IMR-90 (cell line): Measurements from ENCODE around the gene COL5A3. TPM values are rescaled to one million over a fixed set of nuclear protein-coding genes. Genes with fewer than 3 reads are reported as not detected.

ENCODE experiments used
- ATAC-seq: fragments of 200-7000 bp; cut with Tn5 transposase; 2 replicates; pipeline ENCODE4 v1.9.1; 2020; ENCODE audit warnings: low read depth, mild to moderate bottlenecking, moderate library complexity
- BruUV-seq: library from RNA; stranded (reverse); fragments of 400-500 nt; replicated peaks from 2 replicates; lab custom pipeline; 2021; lab: Mats Ljungman, UMichigan
- CTCF ChIA-PET: fragments of 300-600 bp; formaldehyde crosslinking; extraction: SDS; loops from one replicate; lab custom pipeline; 2021; ENCODE audit warnings: antibody characterized with exemption; lab: Yijun Ruan, JAX
- POLR2A ChIA-PET: fragments of 300-600 bp; sonication (Branson Sonifier 250); formaldehyde crosslinking; loops from one replicate; lab custom pipeline; 2022; ENCODE audit warnings: antibody characterized with exemption; ENCODE audit not compliant: unreplicated experiment; lab: Charles Lee
- DNase-seq: peaks from one replicate; pipeline ENCODE4 v3.0.0; 2013
- H2AFZ ChIP-seq: replicated peaks from 2 replicates; pipeline ENCODE3; 2013; ENCODE audit warnings: low read length, mild to moderate bottlenecking; ENCODE audit not compliant: poor library complexity
- H2AK5ac ChIP-seq: 2 replicates; pipeline ENCODE4 v1.6.1; 2013; ENCODE audit warnings: low read depth, low read length, inconsistent platforms
- H2AK9ac ChIP-seq: replicated peaks from 2 replicates; pipeline ENCODE3; 2013; ENCODE audit warnings: mild to moderate bottlenecking, low read depth, low read length, moderate library complexity; ENCODE audit not compliant: poor library complexity
- H2BK120ac ChIP-seq: 2 replicates; pipeline ENCODE4 v1.6.1; 2013; ENCODE audit warnings: low read depth, low read length, inconsistent platforms
- H2BK15ac ChIP-seq: 3 replicates; pipeline ENCODE4 v1.6.1; 2013; ENCODE audit warnings: low read depth, low read length, inconsistent platforms
- H2BK20ac ChIP-seq: 2 replicates; pipeline ENCODE4 v1.6.1; 2013; ENCODE audit warnings: low read depth, mild to moderate bottlenecking, inconsistent platforms, low read length, moderate library complexity
- H2BK5ac ChIP-seq: 2 replicates; pipeline ENCODE4 v1.6.1; 2013; ENCODE audit warnings: mild to moderate bottlenecking, low read depth, low read length, inconsistent platforms; ENCODE audit not compliant: poor library complexity, severe bottlenecking
- H3K14ac ChIP-seq: replicated peaks from 2 replicates; pipeline ENCODE4 v1.6.1; 2013; ENCODE audit warnings: low read depth, low read length, inconsistent platforms
- H3K18ac ChIP-seq: 2 replicates; pipeline ENCODE4 v1.6.1; 2013; ENCODE audit warnings: low read depth, low read length, control low read depth
- H3K23ac ChIP-seq: 2 replicates; pipeline ENCODE4 v1.6.1; 2013; ENCODE audit warnings: low read depth, low read length, inconsistent platforms
- H3K27ac ChIP-seq: 2 replicates; pipeline ENCODE4 v1.5.1; 2013; ENCODE audit warnings: mild to moderate bottlenecking, control low read depth, low read length; ENCODE audit not compliant: insufficient read depth
- H3K27me3 ChIP-seq: 2 replicates; pipeline ENCODE4 v1.6.1; 2013; ENCODE audit warnings: low read length; ENCODE audit not compliant: control insufficient read depth, insufficient read depth
- H3K36me3 ChIP-seq: 2 replicates; pipeline ENCODE4 v1.6.1; 2013; ENCODE audit warnings: low read length, mixed read lengths; ENCODE audit not compliant: control insufficient read depth, insufficient read depth
- H3K4ac ChIP-seq: 2 replicates; pipeline ENCODE4 v1.6.1; 2013; ENCODE audit warnings: low read depth, low read length, inconsistent platforms
- H3K4me1 ChIP-seq: 2 replicates; pipeline ENCODE4 v1.6.1; 2013; ENCODE audit warnings: low read length, mixed read lengths; ENCODE audit not compliant: control insufficient read depth, insufficient read depth
- H3K4me2 ChIP-seq: 2 replicates; pipeline ENCODE4 v1.6.1; 2013; ENCODE audit warnings: low read depth, mild to moderate bottlenecking, control low read depth, low read length, moderate library complexity
- H3K4me3 ChIP-seq: 2 replicates; pipeline ENCODE4 v1.5.1; 2013; ENCODE audit warnings: low read depth, mild to moderate bottlenecking, control low read depth, low read length, moderate library complexity; ENCODE audit not compliant: insufficient read depth
- H3K56ac ChIP-seq: 2 replicates; pipeline ENCODE4 v1.6.1; 2013; ENCODE audit warnings: low read length, inconsistent platforms; ENCODE audit not compliant: insufficient read depth; ENCODE audit errors: extremely low read depth
- H3K79me1 ChIP-seq, 2 experiments: 2 replicates each; pipeline ENCODE4 v1.6.1; 2013; ENCODE audit warnings: low read length in 2 of 2, inconsistent platforms in 1 of 2, low read depth in 1 of 2
- H3K9ac ChIP-seq: 2 replicates; pipeline ENCODE4 v1.6.1; 2013; ENCODE audit warnings: low read depth, low read length, control low read depth
- H3K9me1 ChIP-seq: 2 replicates; pipeline ENCODE4 v1.6.1; 2013; ENCODE audit warnings: low read length, inconsistent platforms; ENCODE audit not compliant: insufficient read depth
- H3K9me3 ChIP-seq: 2 replicates; pipeline ENCODE4 v1.6.1; 2013; ENCODE audit warnings: low read length; ENCODE audit not compliant: control insufficient read depth, insufficient read depth
- H4K20me1 ChIP-seq: 2 replicates; pipeline ENCODE4 v1.6.1; 2013; ENCODE audit warnings: low read length, inconsistent platforms; ENCODE audit not compliant: insufficient read depth
- H4K5ac ChIP-seq: 2 replicates; pipeline ENCODE4 v1.6.1; 2013; ENCODE audit warnings: mild to moderate bottlenecking, low read depth, low read length, control low read depth
- H4K8ac ChIP-seq, 2 experiments: 2 replicates each; pipeline ENCODE4 v1.6.1; 2013; ENCODE audit warnings: low read depth in 2 of 2, low read length in 2 of 2, control low read depth in 1 of 2, inconsistent platforms in 1 of 2
- H4K91ac ChIP-seq: 2 replicates; pipeline ENCODE4 v1.6.1; 2013; ENCODE audit warnings: low read depth, low read length, inconsistent platforms; ENCODE audit not compliant: insufficient read depth
- BHLHE40 ChIP-seq: fragments of 150-350 bp; IDR thresholded peaks from 2 replicates; pipeline ENCODE4 v1.6.1; 2016; ENCODE audit warnings: mild to moderate bottlenecking, low read depth, low read length
- CEBPB ChIP-seq: IDR thresholded peaks from 2 replicates; pipeline ENCODE4 v1.6.1; 2012; ENCODE audit warnings: low read depth, low read length, improper control_type of control experiment
- MAFK ChIP-seq: IDR thresholded peaks from 2 replicates; pipeline ENCODE4 v1.6.1; 2012; ENCODE audit warnings: low read depth, low read length, improper control_type of control experiment
- MAZ ChIP-seq: IDR thresholded peaks from 2 replicates; pipeline ENCODE4 v1.6.1; 2012; ENCODE audit warnings: low read depth, mild to moderate bottlenecking, low read length, improper control_type of control experiment, moderate library complexity, borderline replicate concordance
- MXI1 ChIP-seq: IDR thresholded peaks from 2 replicates; pipeline ENCODE4 v1.6.1; 2012; ENCODE audit warnings: low read depth, mild to moderate bottlenecking, low read length, moderate library complexity, borderline replicate concordance
- POLR2A ChIP-seq: IDR thresholded peaks from 2 replicates; pipeline ENCODE4 v1.6.1; 2012; ENCODE audit warnings: mild to moderate bottlenecking, low read depth, low read length
- RCOR1 ChIP-seq: IDR thresholded peaks from 2 replicates; pipeline ENCODE4 v1.6.1; 2012; ENCODE audit warnings: mild to moderate bottlenecking, low read length, improper control_type of control experiment; ENCODE audit not compliant: insufficient replicate concordance
- RFX5 ChIP-seq: IDR thresholded peaks from 2 replicates; pipeline ENCODE4 v1.8.0; 2012; ENCODE audit warnings: low read depth, mild to moderate bottlenecking, low read length, moderate library complexity
- SMC3 ChIP-seq: fragments of 150-350 bp; IDR thresholded peaks from 2 replicates; pipeline ENCODE4 v1.6.1; 2016; ENCODE audit warnings: low read depth, mild to moderate bottlenecking, antibody characterized with exemption, low read length, moderate library complexity
- WGBS, 2 experiments: methylation state at CpG; one replicate each; pipeline versions ENCODE4 v1.1.5 to v1.1.7; 2013; ENCODE audit warnings: missing lambda C conversion rate in 2 of 2; ENCODE audit not compliant: insufficient read length in 1 of 2; ENCODE audit errors: extremely low coverage in 2 of 2; 5-methylcytosine and 5-hydroxymethylcytosine counted together
- dilution Hi-C: fragments of 300-500 bp; cut with HindIII; formaldehyde crosslinking; loops from one replicate; pipeline ENCODE4 v1.14.3; 2018; ENCODE audit warnings: low sequenced_read_pairs; ENCODE audit not compliant: unreplicated experiment
- in situ Hi-C: fragments of 300-500 bp; cut with MboI; formaldehyde crosslinking; loops from 3 replicates; pipeline ENCODE4 v1.14.3; 2019; ENCODE audit warnings: low sequenced_read_pairs, inconsistent platforms, mixed read lengths
- intact Hi-C: fragments of 100-400 bp; cut with micrococcal nuclease; formaldehyde crosslinking; loops from 2 replicates; pipeline ENCODE4 v1.10.0; 2022
- polyA plus RNA-seq, 3 experiments: library from polyadenylated mRNA; depleted of rRNA; stranded (reverse); fragments of >200 nt; gene quantifications; 2 replicates each; pipeline ENCODE4 v1.2.3, GENCODE V29; 2012; ENCODE audit warnings: low replicate concordance in 1 of 3
- total RNA-seq: library from RNA; depleted of rRNA; stranded (reverse); fragments of >200 nt; gene quantifications from 2 replicates; pipeline ENCODE4 v1.2.3, GENCODE V29; 2012
- TF ChIP-seq, protein P1 (sequence below): fragments of 150-350 bp; IDR thresholded peaks from 2 replicates; pipeline ENCODE4 v1.6.1; 2017; ENCODE audit warnings: mild to moderate bottlenecking, antibody characterized with exemption, low read length, low read depth
- TF ChIP-seq, protein P2 (sequence below): fragments of 150-350 bp; IDR thresholded peaks from 2 replicates; pipeline ENCODE4 v1.6.1; 2016; ENCODE audit warnings: low read depth, mild to moderate bottlenecking, low read length, moderate library complexity, borderline replicate concordance

Gene COL5A3
- total and polyA plus RNA-seq, 2 of the 4 experiments (the other 2 are of a cell fraction) = 0.54 to 1.5 TPM

DNA sequence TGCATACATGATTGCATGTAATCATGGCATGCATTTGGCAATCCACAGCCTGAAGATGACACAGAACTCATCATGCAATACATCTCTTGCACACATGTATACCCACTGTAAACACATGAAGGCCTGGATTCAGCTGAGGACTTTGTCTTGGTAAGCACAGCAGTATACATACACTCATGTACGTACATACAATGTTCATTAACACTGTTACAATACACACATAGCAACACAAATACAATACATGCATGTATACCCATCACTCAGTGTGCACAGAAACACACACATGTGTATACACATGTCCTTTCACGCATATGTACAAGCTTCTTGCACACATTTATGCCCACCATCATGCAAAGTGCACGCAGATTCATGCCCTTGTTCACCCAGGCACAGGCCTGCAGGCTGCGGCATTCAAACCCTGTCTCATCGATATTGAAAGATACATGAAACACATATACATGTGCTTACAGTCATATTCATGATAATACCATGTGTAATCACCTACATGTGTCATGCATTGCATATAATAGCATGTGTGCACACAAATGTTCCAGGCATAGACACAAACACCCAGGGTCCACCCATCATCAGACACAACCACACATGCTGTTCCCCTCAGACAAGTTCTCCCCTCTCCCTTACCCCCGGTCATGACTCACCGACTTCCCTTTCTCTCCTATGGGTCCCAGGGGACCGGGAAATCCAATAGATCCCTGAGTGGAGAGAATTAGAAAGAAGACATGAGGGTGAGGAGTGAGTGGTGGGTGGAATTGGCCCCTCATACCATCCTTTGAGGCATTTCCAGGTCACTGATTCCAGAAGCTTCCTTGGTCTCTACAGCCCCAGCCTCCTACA, 28.7 kb downstream of the COL5A3 start:
- Histone ChIP-seq H3K27ac (no peak overlapping the region), H3K9ac (no peak overlapping the region), H3K9me1 (peaks cover 4% of the 10 kb centered on the region; the same call in 1 of the 2 replicates), H2BK120ac (no peak overlapping the region), H4K8ac (no peak overlapping the region), H2AK5ac (no peak overlapping the region), H3K4me1 (peaks cover 1% of the 10 kb centered on the region; the same call in 1 of the 2 replicates), H2BK20ac (no peak overlapping the region), H3K4me3 (no peak overlapping the region), H3K36me3 (peaks cover 3% of the 10 kb centered on the region; the same call in 1 of the 2 replicates), H3K4ac (no peak overlapping the region), H3K9me3 (no peaks in the 10 kb centered on the region), H2AK9ac (no peak overlapping the region), H3K14ac (no peak overlapping the region), H3K56ac (no peak overlapping the region), H3K23ac (no peak overlapping the region), H4K5ac (no peak overlapping the region), H2AFZ (no peak overlapping the region), H3K79me1 (no peaks in the 10 kb centered on the region), H2BK15ac (no peak overlapping the region), H2BK5ac (no peak overlapping the region), H3K18ac (no peak overlapping the region), H3K4me2 (no peak overlapping the region), H4K91ac (no peak overlapping the region), H3K27me3 (no peaks in the 10 kb centered on the region), H4K20me1 (no peaks in the 10 kb centered on the region)
- in situ Hi-C loops (no loop called here), dilution Hi-C loops (no loop called here), intact Hi-C loops (no loop called here)
- 84% methylated on average over 5 of the region's 8 CpGs; no CpG with 5 or more reads in 1 of the 2 experiments for WGBS, 2 experiments
- ChIA-PET CTCF (no interaction called here), POLR2A (no interaction called here)
- ATAC-seq = no peak
- no peak for TF ChIP-seq POLR2A
- no peak for TF ChIP-seq MAFK
- TF ChIP-seq, protein P1, sequence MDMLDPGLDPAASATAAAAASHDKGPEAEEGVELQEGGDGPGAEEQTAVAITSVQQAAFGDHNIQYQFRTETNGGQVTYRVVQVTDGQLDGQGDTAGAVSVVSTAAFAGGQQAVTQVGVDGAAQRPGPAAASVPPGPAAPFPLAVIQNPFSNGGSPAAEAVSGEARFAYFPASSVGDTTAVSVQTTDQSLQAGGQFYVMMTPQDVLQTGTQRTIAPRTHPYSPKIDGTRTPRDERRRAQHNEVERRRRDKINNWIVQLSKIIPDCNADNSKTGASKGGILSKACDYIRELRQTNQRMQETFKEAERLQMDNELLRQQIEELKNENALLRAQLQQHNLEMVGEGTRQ = no peak
- TF ChIP-seq MXI1 = no peak
- no peak for TF ChIP-seq CEBPB
- TF ChIP-seq, protein P2, sequence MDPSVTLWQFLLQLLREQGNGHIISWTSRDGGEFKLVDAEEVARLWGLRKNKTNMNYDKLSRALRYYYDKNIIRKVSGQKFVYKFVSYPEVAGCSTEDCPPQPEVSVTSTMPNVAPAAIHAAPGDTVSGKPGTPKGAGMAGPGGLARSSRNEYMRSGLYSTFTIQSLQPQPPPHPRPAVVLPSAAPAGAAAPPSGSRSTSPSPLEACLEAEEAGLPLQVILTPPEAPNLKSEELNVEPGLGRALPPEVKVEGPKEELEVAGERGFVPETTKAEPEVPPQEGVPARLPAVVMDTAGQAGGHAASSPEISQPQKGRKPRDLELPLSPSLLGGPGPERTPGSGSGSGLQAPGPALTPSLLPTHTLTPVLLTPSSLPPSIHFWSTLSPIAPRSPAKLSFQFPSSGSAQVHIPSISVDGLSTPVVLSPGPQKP = no peak
- TF ChIP-seq RCOR1 = no peak
- no peak for TF ChIP-seq BHLHE40
- TF ChIP-seq SMC3 = no peak
- no peak for TF ChIP-seq MAZ
- TF ChIP-seq RFX5 = no peak
- BruUV-seq = no TSS peak
- no peak for DNase-seq
